Breast epithelium (tissue), 4 donors: ENCODE data around the gene GPR52. TPM values are rescaled to one million over a fixed set of nuclear protein-coding genes. Genes with fewer than 3 reads are reported as not detected.

Experiments used
- DNase-seq, 2 donors: peaks; one replicate each; pipeline ENCODE4 v3.0.0-alpha.2; 2019; ENCODE audit warnings: low spot score in 2 of 2
- H3K27ac ChIP-seq, 2 donors: fragments of 200-600 bp; sonication (generic) in 1 of 2; one replicate each; pipeline ENCODE4 v1.5.1; 2016 to 2019; ENCODE audit warnings: mild to moderate bottlenecking in 1 of 2
- H3K27me3 ChIP-seq, 2 donors: fragments of 200-600 bp; sonication (generic) in 1 of 2; one replicate each; pipeline versions ENCODE4 v1.5.1 to v1.6.0; 2017 to 2019; ENCODE audit warnings: control low read depth in 1 of 2, mild to moderate bottlenecking in 1 of 2
- H3K36me3 ChIP-seq: fragments of 200-600 bp; one replicate; pipeline ENCODE4 v1.5.1; 2019
- H3K4me1 ChIP-seq, 2 donors: fragments of 200-600 bp; sonication (generic); one replicate each; pipeline ENCODE4 v1.5.1; 2016 to 2019; ENCODE audit warnings: control low read depth in 1 of 2
- H3K4me3 ChIP-seq, 3 donors: fragments of 200-600 bp; sonication (generic); 1 replicate in 2 of 3; 2 replicates in 1 of 3; pipeline ENCODE4 v1.5.1; 2016 to 2019; ENCODE audit warnings: mild to moderate bottlenecking in 3 of 3, moderate library complexity in 2 of 3
- H3K9me3 ChIP-seq, 2 donors: fragments of 200-600 bp; sonication (generic) in 1 of 2; one replicate each; pipeline ENCODE4 v1.5.1; 2016 to 2019; ENCODE audit warnings: control low read depth in 1 of 2
- CTCF ChIP-seq, 3 donors: fragments of 450-650 bp; IDR thresholded peaks; one replicate each; pipeline ENCODE4 v1.5.1; 2016 to 2017; ENCODE audit warnings: antibody characterized with exemption in 3 of 3, mild to moderate bottlenecking in 3 of 3, moderate library complexity in 3 of 3
- POLR2A ChIP-seq: fragments of 450-650 bp; IDR thresholded peaks from one replicate; pipeline ENCODE4 v1.6.1; 2016; ENCODE audit warnings: antibody characterized with exemption, mild to moderate bottlenecking, moderate library complexity
- POLR2AphosphoS5 ChIP-seq, 3 donors: sonication (generic); formaldehyde crosslinking; IDR thresholded peaks; one replicate each; pipeline ENCODE4 v1.6.1; 2017; ENCODE audit warnings: antibody characterized with exemption in 3 of 3
- intact Hi-C: fragments of 100-400 bp; cut with DNase I; formaldehyde crosslinking; loops from one replicate; pipeline ENCODE4 v1.15.1; 2023; ENCODE audit warnings: low total_unique reads
- total RNA-seq, 3 donors: library from RNA; depleted of rRNA; stranded (reverse); fragments of >200 nt; gene quantifications; one replicate each; pipeline ENCODE4 v1.1.0, GENCODE V29; 2016

Gene GPR52
- total RNA-seq, 3 donors from 2014 or later: 2.3 to 5.9 (median 4.3) TPM

- TF ChIP-seq POLR2AphosphoS5 (IDR thresholded peaks at IDR 0.05) (no peak), POLR2A (no peak), CTCF (IDR thresholded peaks at IDR 0.05) (no peak)
- H3K4me1 ChIP-seq: no peaks in the 10 kb centered on the region
- no peak overlapping the region for H3K27ac ChIP-seq
- H3K4me3 ChIP-seq: no peak overlapping the region
- no peaks in the 10 kb centered on the region for H3K9me3 ChIP-seq
- no peaks in the 10 kb centered on the region for H3K27me3 ChIP-seq
- no peaks in the 10 kb centered on the region for H3K36me3 ChIP-seq
- intact Hi-C loops: no loop called here
- DNase-seq: no peak
Measured at GRCh38 chr1:174469687-174470086, 21.9 kb downstream of the GPR52 start.

GRCh38 chr1:174479281-174479680 is 31.5 kb downstream of the GPR52 start:
- intact Hi-C loops: no loop called here

GRCh38 chr1:174480324-174480723 is 32.6 kb downstream of the GPR52 start:
- Histone ChIP-seq H3K9me3 (no peaks in the 10 kb centered on the region), H3K27me3 (no peaks in the 10 kb centered on the region), H3K4me1 (no peaks in the 10 kb centered on the region), H3K36me3 (no peaks in the 10 kb centered on the region), H3K4me3 (no peak overlapping the region), H3K27ac (no peak overlapping the region)
- intact Hi-C loops: no loop called here
- DNase-seq: no peak
- TF ChIP-seq POLR2A: no peak
- no peak for TF ChIP-seq POLR2AphosphoS5 (IDR thresholded peaks at IDR 0.05)
- TF ChIP-seq CTCF (IDR thresholded peaks at IDR 0.05): no peak

More at GRCh38 chr1:174479281-174479680, 31.5 kb downstream of the GPR52 start:
- Histone ChIP-seq H3K36me3 (no peaks in the 10 kb centered on the region), H3K27me3 (no peaks in the 10 kb centered on the region), H3K9me3 (no peaks in the 10 kb centered on the region), H3K4me3 (no peak overlapping the region), H3K27ac (no peak overlapping the region), H3K4me1 (no peaks in the 10 kb centered on the region)
- no peak for TF ChIP-seq CTCF (IDR thresholded peaks at IDR 0.05)
- no peak for DNase-seq

GRCh38 chr1:174491606-174492005 is 43.8 kb downstream of the GPR52 start:
- DNase-seq: no peak
- intact Hi-C loops: no loop called here
- H3K4me1 ChIP-seq: no peaks in the 10 kb centered on the region

GRCh38 chr1:174497478-174497877 is 49.7 kb downstream of the GPR52 start:
- no peak for TF ChIP-seq CTCF (IDR thresholded peaks at IDR 0.05)
- TF ChIP-seq POLR2AphosphoS5 (IDR thresholded peaks at IDR 0.05): no peak
- TF ChIP-seq POLR2A: no peak
- H3K9me3 ChIP-seq: no peaks in the 10 kb centered on the region
- H3K27ac ChIP-seq: no peak overlapping the region
- no peaks in the 10 kb centered on the region for H3K36me3 ChIP-seq
- H3K27me3 ChIP-seq: no peaks in the 10 kb centered on the region
- no peak overlapping the region for H3K4me3 ChIP-seq
- no peak for DNase-seq
- intact Hi-C loops: no loop called here
- no peaks in the 10 kb centered on the region for H3K4me1 ChIP-seq

More at GRCh38 chr1:174491606-174492005, 43.8 kb downstream of the GPR52 start:
- Histone ChIP-seq H3K36me3 (no peaks in the 10 kb centered on the region), H3K9me3 (no peaks in the 10 kb centered on the region), H3K27ac (no peak overlapping the region), H3K4me3 (no peak overlapping the region), H3K27me3 (no peaks in the 10 kb centered on the region)
- TF ChIP-seq POLR2A (no peak), CTCF (IDR thresholded peaks at IDR 0.05) (no peak)
